Measurements from ENCODE around the gene EVI5. TPM values are rescaled to one million over a fixed set of nuclear protein-coding genes. Genes with fewer than 3 reads are reported as not detected.

Gene EVI5
- total RNA-seq, 4 donors from 2014 or later: 24.9 to 47.8 (median 28.5) TPM

DNA sequence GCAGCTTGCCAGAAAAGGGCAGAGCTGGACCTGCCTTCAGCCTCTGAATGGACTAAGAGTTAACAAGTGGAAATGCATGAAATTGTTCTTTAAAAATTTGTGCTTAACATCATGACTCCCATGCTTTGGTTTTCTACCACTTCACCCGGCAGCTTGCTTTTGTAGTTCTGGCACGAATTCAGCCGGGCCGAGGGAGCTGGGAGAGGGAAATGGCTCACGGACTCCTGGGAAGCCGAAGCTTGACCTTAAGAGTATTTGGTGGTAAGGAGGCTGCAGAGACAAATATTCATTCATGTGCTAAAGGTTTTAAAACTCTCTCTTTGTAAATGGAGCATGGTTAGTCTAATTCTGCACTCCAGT lies 281.0 kb downstream of the EVI5 start:
- TF ChIP-seq, protein P1, sequence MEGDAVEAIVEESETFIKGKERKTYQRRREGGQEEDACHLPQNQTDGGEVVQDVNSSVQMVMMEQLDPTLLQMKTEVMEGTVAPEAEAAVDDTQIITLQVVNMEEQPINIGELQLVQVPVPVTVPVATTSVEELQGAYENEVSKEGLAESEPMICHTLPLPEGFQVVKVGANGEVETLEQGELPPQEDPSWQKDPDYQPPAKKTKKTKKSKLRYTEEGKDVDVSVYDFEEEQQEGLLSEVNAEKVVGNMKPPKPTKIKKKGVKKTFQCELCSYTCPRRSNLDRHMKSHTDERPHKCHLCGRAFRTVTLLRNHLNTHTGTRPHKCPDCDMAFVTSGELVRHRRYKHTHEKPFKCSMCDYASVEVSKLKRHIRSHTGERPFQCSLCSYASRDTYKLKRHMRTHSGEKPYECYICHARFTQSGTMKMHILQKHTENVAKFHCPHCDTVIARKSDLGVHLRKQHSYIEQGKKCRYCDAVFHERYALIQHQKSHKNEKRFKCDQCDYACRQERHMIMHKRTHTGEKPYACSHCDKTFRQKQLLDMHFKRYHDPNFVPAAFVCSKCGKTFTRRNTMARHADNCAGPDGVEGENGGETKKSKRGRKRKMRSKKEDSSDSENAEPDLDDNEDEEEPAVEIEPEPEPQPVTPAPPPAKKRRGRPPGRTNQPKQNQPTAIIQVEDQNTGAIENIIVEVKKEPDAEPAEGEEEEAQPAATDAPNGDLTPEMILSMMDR (IDR thresholded peaks at IDR 0.05; ENCODE audit: low read depth): no peak

DNA sequence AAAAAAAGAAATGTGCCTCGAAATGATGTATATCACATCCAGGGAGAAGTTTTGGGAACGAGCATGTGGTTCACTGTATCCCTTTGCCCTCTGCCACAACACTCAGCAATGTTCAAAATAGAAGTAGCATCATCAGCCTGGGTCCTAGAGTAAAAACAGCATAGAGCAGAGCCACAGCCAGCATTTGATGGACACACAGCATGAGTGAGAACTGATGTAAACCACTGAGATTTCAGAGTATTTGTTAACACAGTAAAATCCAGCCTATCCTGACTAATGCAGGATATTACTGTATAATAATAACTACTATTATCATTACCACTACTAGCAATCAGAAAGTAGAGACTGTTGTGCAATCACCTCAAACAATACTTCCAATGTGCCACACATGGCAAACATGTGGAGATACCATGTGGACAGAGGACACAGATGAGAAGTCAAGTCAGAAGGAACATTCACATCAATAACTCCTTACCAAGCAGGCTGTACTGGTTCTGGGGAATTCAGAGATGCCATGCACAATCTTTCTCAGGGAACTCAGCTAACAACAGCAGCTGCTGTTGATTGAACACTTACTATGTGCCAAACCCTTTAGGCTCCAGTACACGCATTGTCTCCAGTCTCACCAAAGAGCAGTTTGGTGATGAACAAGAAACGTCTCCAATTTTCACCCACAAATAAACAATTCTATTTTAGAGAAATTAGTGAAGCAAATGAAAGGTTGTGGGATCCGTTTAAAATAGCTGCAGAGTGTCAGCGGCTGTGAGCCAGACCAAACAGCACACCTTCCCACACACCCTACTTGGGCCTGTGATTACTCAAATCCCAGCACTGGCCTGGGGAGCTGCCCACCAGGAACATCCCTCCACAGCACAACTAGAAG lies 281.6 kb downstream of the EVI5 start:
- TF ChIP-seq, protein P1 (IDR thresholded peaks at IDR 0.05; ENCODE audit: low read depth): no peak

DNA sequence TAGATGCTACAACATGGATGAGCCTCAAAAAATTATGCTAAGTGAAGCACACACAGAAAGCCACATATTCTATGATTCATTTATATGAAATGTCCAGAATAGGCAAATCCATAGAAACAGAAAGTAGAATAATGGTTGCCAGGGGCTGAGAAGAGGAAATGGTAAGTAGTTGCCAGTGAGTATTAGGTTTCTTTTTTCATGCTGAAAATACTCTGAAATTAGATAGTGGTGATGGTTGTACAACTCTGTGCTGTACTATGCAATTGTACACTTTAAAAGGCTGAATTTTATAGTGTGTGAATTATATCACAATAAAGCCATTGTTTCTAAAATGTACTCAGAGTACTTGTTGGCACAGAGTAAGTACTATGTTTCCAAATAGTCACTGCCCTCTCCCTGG lies 282.7 kb downstream of the EVI5 start:
- TF ChIP-seq, protein P1 (IDR thresholded peaks at IDR 0.05; ENCODE audit: low read depth): no peak

DNA sequence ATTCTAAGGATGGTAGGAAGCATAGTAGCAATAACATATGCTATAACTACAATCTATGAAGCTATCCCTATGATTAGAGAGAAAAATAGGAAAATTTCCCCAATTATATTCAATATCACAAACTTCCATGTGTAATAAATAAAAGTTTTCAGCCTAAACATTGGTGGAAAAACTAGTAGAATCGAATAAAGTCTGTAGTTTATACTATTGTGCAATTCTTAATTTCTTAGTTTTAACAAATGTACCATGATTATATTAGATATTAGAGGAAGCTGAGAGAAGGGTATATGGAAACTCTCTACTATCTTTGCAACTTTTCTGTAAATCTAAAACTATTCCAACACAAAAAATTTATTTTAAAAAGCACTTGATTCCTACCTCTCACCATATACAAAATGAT lies 284.4 kb downstream of the EVI5 start:
- TF ChIP-seq, protein P1 (IDR thresholded peaks at IDR 0.05; ENCODE audit: low read depth): no peak

DNA sequence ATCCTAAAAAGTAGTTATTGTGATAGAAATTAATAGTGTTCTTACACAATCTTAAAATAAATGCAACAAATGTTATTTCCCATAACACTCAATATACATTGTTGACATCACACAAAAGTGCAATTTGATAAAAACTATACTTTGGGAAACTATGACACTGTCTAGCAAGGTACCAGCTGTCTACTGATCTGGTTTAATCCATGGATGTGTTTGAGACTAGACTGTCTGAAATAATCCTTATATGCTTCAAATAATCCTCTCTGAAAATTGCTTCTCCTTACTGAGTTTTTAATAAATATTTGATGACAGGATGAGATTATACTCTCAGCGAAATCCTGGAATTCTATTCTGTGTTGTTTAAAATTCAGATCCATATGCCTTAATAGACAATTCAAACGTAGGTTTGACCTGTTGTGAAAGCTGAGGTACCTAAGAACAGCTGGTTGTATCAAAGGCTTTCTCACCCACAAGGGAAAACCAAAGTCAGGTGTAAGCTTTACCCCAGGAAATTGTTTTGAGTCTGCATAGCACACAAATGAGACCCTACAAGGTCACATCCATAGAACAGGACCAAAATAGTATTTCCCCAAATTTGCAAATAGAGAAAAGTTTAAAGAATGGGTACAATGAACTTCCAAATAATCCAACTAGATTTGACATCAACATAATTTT lies 289.4 kb downstream of the EVI5 start:
- TF ChIP-seq, protein P1 (IDR thresholded peaks at IDR 0.05; ENCODE audit: low read depth): no peak

GRCh38 chr1:92494485-92495141 lies 290.3 kb downstream of the EVI5 start:
- TF ChIP-seq, protein P1 (IDR thresholded peaks at IDR 0.05; ENCODE audit: low read depth): no peak

- TF ChIP-seq, protein P1 (IDR thresholded peaks at IDR 0.05; ENCODE audit: low read depth): no peak
Measured at GRCh38 chr1:92493139-92493538, 291.8 kb downstream of the EVI5 start.

Measured in subcutaneous adipose tissue (tissue), 4 donors.